OCI-LY1 (cell line): ENCODE results near the gene JMJD8.

ENCODE experiments used
- EZH2 ChIP-seq: fragments of 200-600 bp; sonication (generic), shearing (Covaris generic); IDR thresholded peaks from 2 replicates; pipeline ENCODE4 v1.8.0; 2017; ENCODE audit warnings: borderline replicate concordance, mixed run types, mild to moderate bottlenecking, antibody characterized with exemption, low read length, moderate library complexity, mixed read lengths
- TF ChIP-seq, protein P1 (sequence below): fragments of 200-600 bp; sonication (generic), shearing (Covaris generic); IDR thresholded peaks from 2 replicates; pipeline ENCODE4 v1.5.1; 2017; ENCODE audit warnings: mild to moderate bottlenecking, antibody characterized with exemption, low read length, moderate library complexity, mixed read lengths

DNA sequence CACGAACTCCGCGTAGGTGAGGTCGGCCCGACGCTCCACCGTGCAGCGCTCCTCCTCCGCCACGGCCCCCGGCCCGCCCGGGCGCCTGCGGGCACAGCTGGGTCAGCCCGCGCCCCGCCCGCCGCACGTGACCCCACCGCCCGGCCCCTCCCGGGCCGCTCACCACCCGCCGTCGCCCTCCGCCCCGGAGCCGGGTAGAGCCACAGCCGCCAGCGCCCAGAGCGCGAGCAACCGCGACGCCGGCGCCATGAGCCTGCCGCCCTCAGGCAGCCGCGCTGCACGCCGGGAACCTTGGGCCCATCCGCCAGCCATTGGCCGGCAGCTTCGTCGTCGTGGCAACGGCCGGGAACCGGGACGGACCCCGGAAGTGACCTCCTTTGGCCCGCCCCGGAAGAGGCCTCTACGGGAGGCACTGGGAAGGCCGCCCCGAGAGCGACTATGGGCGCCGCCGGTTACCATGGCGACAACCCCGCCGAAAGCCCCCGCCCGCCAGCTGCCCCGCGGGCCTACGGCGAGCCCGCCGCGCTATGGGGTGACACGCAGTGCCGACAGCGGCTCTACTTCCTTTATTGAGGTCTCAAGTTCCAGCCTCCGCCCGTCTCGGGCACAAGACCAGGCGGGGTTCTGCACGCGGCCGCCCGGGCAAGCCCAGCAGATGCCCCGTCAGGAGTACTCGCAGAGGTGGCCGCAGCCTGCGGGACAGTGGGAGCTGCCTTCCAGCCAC, at the start of gene JMJD8:
- TF ChIP-seq, protein P1, sequence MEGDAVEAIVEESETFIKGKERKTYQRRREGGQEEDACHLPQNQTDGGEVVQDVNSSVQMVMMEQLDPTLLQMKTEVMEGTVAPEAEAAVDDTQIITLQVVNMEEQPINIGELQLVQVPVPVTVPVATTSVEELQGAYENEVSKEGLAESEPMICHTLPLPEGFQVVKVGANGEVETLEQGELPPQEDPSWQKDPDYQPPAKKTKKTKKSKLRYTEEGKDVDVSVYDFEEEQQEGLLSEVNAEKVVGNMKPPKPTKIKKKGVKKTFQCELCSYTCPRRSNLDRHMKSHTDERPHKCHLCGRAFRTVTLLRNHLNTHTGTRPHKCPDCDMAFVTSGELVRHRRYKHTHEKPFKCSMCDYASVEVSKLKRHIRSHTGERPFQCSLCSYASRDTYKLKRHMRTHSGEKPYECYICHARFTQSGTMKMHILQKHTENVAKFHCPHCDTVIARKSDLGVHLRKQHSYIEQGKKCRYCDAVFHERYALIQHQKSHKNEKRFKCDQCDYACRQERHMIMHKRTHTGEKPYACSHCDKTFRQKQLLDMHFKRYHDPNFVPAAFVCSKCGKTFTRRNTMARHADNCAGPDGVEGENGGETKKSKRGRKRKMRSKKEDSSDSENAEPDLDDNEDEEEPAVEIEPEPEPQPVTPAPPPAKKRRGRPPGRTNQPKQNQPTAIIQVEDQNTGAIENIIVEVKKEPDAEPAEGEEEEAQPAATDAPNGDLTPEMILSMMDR = no peak
- no peak for TF ChIP-seq EZH2
